ENCODE results near the gene PEX14.

PEX14 gene

GRCh38 chr1:10677491-10678391 is 203.0 kb downstream of the PEX14 start:
- TF ChIP-seq CEBPB (IDR thresholded peaks at IDR 0.05) (no peak), TCF12 (IDR thresholded peaks at IDR 0.05; ENCODE audit: low read depth) (no peak), EGR1 (IDR thresholded peaks at IDR 0.05) (no peak), RAD21 (IDR thresholded peaks at IDR 0.05; ENCODE audit: low read depth) (no peak), YY1 (IDR thresholded peaks at IDR 0.05; ENCODE audit: low read depth) (no peak), EP300 (IDR thresholded peaks at IDR 0.05; ENCODE audit: borderline replicate concordance) (no peak), NFIC (IDR thresholded peaks at IDR 0.05) (no peak), TAF1 (IDR thresholded peaks at IDR 0.05; ENCODE audit: low read depth) (no peak), ZBTB7A (IDR thresholded peaks at IDR 0.05; ENCODE audit: low read depth) (no peak), TEAD4 (IDR thresholded peaks at IDR 0.05) (no peak), FOXM1 (IDR thresholded peaks at IDR 0.05; ENCODE audit: borderline replicate concordance, low read depth) (no peak), USF1 (IDR thresholded peaks at IDR 0.05) (no peak), CREB1 (IDR thresholded peaks at IDR 0.05; ENCODE audit: low read depth) (no peak)
- TF ChIP-seq, protein P1, sequence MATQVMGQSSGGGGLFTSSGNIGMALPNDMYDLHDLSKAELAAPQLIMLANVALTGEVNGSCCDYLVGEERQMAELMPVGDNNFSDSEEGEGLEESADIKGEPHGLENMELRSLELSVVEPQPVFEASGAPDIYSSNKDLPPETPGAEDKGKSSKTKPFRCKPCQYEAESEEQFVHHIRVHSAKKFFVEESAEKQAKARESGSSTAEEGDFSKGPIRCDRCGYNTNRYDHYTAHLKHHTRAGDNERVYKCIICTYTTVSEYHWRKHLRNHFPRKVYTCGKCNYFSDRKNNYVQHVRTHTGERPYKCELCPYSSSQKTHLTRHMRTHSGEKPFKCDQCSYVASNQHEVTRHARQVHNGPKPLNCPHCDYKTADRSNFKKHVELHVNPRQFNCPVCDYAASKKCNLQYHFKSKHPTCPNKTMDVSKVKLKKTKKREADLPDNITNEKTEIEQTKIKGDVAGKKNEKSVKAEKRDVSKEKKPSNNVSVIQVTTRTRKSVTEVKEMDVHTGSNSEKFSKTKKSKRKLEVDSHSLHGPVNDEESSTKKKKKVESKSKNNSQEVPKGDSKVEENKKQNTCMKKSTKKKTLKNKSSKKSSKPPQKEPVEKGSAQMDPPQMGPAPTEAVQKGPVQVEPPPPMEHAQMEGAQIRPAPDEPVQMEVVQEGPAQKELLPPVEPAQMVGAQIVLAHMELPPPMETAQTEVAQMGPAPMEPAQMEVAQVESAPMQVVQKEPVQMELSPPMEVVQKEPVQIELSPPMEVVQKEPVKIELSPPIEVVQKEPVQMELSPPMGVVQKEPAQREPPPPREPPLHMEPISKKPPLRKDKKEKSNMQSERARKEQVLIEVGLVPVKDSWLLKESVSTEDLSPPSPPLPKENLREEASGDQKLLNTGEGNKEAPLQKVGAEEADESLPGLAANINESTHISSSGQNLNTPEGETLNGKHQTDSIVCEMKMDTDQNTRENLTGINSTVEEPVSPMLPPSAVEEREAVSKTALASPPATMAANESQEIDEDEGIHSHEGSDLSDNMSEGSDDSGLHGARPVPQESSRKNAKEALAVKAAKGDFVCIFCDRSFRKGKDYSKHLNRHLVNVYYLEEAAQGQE (IDR thresholded peaks at IDR 0.05; ENCODE audit: low read depth) = no peak
- TF ChIP-seq, protein P2, sequence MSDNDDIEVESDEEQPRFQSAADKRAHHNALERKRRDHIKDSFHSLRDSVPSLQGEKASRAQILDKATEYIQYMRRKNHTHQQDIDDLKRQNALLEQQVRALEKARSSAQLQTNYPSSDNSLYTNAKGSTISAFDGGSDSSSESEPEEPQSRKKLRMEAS (IDR thresholded peaks at IDR 0.05) = no peak

DNA sequence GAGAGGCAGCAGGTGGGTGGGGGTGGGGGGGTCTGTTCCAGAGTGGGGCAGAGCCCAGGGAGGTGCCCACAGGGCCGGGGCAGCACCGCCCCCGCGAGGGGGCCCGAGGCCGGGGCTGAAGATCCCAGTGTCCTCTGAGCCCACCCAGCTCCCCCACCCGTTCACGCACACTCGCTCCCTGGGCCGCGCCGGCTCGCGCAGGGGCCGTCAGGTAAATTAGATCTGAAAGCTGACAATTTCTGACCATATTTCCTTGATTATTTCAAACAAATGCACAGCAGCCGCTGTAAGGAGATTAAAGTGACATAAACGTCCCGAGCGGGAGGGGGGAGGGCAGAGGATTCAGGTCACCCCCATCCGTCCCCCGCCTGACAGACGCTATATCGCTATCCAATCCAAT is 203.7 kb downstream of the PEX14 start:
- TF ChIP-seq YY1 (IDR thresholded peaks at IDR 0.05; ENCODE audit: low read depth) (no peak), CREB1 (IDR thresholded peaks at IDR 0.05; ENCODE audit: low read depth) (no peak), RAD21 (IDR thresholded peaks at IDR 0.05; ENCODE audit: low read depth) (no peak), EGR1 (IDR thresholded peaks at IDR 0.05) (no peak), CEBPB (IDR thresholded peaks at IDR 0.05) (no peak), ZBTB7A (IDR thresholded peaks at IDR 0.05; ENCODE audit: low read depth) (no peak), TEAD4 (IDR thresholded peaks at IDR 0.05) (no peak), FOXM1 (IDR thresholded peaks at IDR 0.05; ENCODE audit: borderline replicate concordance, low read depth) (no peak), EP300 (IDR thresholded peaks at IDR 0.05; ENCODE audit: borderline replicate concordance) (no peak), USF1 (IDR thresholded peaks at IDR 0.05) (no peak), TCF12 (IDR thresholded peaks at IDR 0.05; ENCODE audit: low read depth) (no peak), TAF1 (IDR thresholded peaks at IDR 0.05; ENCODE audit: low read depth) (no peak), NFIC (IDR thresholded peaks at IDR 0.05) (no peak)
- TF ChIP-seq, protein P2 (IDR thresholded peaks at IDR 0.05) = no peak
- TF ChIP-seq, protein P1 (IDR thresholded peaks at IDR 0.05; ENCODE audit: low read depth) = no peak

- TF ChIP-seq TCF12 (IDR thresholded peaks at IDR 0.05; ENCODE audit: low read depth) (no peak), EGR1 (IDR thresholded peaks at IDR 0.05) (no peak), NFIC (IDR thresholded peaks at IDR 0.05) (no peak), USF1 (IDR thresholded peaks at IDR 0.05) (no peak), YY1 (IDR thresholded peaks at IDR 0.05; ENCODE audit: low read depth) (no peak), FOXM1 (IDR thresholded peaks at IDR 0.05; ENCODE audit: borderline replicate concordance, low read depth) (no peak), CEBPB (IDR thresholded peaks at IDR 0.05) (no peak), RAD21 (IDR thresholded peaks at IDR 0.05; ENCODE audit: low read depth) (no peak), TAF1 (IDR thresholded peaks at IDR 0.05; ENCODE audit: low read depth) (no peak), TEAD4 (IDR thresholded peaks at IDR 0.05) (no peak), ZBTB7A (IDR thresholded peaks at IDR 0.05; ENCODE audit: low read depth) (no peak), CREB1 (IDR thresholded peaks at IDR 0.05; ENCODE audit: low read depth) (no peak), EP300 (IDR thresholded peaks at IDR 0.05; ENCODE audit: borderline replicate concordance) (no peak)
- TF ChIP-seq, protein P1 (IDR thresholded peaks at IDR 0.05; ENCODE audit: low read depth) = no peak
- TF ChIP-seq, protein P2 (IDR thresholded peaks at IDR 0.05) = no peak
These were observed 204.1 kb downstream of the PEX14 start for GRCh38 chr1:10678852-10679251.

All from Ishikawa (cell line).